Effector memory CD4-positive, alpha-beta T cell (primary cell): ENCODE measurements around the gene CMC4.

Source experiments
- DNase-seq, 3 donors: peaks; one replicate each; pipeline ENCODE4 v3.0.0-alpha.2; 2020
- H3K27ac ChIP-seq: 2 replicates; pipeline ENCODE4 v1.7.0; 2013; ENCODE audit warnings: mild to moderate bottlenecking, low read length, moderate library complexity; ENCODE audit not compliant: insufficient read depth, poor library complexity, severe bottlenecking
- H3K27me3 ChIP-seq: replicated peaks from 2 replicates; pipeline ENCODE4 v1.7.0; 2013; ENCODE audit warnings: mild to moderate bottlenecking, low read length; ENCODE audit not compliant: insufficient read depth, control insufficient read depth, poor library complexity, severe bottlenecking
- H3K36me3 ChIP-seq: 2 replicates; pipeline ENCODE4 v1.7.0; 2013; ENCODE audit warnings: mild to moderate bottlenecking, low read length, moderate library complexity; ENCODE audit not compliant: control insufficient read depth, insufficient read depth
- H3K4me1 ChIP-seq: 2 replicates; pipeline ENCODE4 v1.7.0; 2013; ENCODE audit warnings: low read length, mild to moderate bottlenecking; ENCODE audit not compliant: control insufficient read depth, insufficient read depth, poor library complexity, severe bottlenecking
- H3K4me3 ChIP-seq: 2 replicates; pipeline ENCODE4 v1.7.0; 2013; ENCODE audit warnings: low read length, low read depth, mild to moderate bottlenecking; ENCODE audit not compliant: insufficient read depth, poor library complexity, severe bottlenecking
- H3K9me3 ChIP-seq: 2 replicates; pipeline ENCODE4 v1.7.0; 2013; ENCODE audit warnings: mild to moderate bottlenecking, low read length, moderate library complexity; ENCODE audit not compliant: control insufficient read depth

CMC4 gene

DNA sequence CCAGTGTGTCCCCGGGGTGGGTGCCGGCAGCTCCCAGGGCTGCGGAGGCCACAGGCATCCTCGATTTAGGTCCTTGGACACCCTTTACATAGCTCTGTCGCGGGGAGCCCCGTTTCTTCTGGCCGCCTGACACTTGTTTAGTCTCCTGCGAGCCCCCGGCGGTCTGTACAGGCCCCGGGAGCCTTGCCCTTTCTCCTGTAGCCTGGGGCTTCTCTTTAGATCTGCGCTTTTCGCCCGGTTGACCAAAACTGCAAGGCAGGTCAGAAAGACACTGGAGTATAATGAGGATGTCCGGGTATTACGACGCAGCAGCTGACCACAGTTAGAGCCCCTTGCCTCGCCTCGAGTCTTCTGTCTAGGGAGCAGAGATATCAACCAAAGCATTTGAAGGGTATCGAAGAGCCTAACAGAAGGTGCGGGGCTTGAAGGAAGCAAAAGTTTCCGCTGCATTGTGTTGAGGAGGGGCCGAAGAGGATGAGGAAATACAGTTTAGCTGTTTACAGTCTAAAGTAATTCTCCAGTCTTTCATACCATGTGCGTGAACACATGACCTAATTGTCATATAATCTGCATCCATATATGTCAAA, 851 bp upstream of the CMC4 start:
- no peak for DNase-seq
- Histone ChIP-seq H3K27ac (peak overlapping the region; percentile 71), H3K4me3 (peak overlapping the region; percentile 47), H3K27me3 (no peaks in the 10 kb centered on the region), H3K4me1 (peaks cover 3% of the 10 kb centered on the region), H3K36me3 (peaks cover 8% of the 10 kb centered on the region), H3K9me3 (no peaks in the 10 kb centered on the region)

DNA sequence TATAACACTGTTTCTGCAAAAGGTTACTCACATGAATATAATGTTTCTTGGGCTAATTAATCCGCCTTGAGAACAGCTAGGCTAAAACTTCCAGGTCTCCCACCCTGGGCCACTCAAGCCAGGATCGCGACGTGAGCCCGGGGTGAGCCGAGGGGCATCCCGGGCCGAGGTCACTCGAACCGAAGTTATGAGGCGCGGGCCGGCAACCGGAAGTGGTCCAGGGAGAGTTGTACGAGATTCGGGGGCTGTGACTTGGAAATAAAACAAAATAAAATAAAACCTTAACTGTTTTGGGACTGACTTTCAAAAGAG, 317 bp downstream of the CMC4 start:
- H3K27me3 ChIP-seq = no peaks in the 10 kb centered on the region
- peaks cover 3% of the 10 kb centered on the region for H3K4me1 ChIP-seq
- H3K4me3 ChIP-seq = peak overlapping the region; percentile 64
- peak overlapping the region; percentile 76 for H3K27ac ChIP-seq
- H3K9me3 ChIP-seq = no peaks in the 10 kb centered on the region
- DNase-seq = no peak
- peaks cover 4% of the 10 kb centered on the region for H3K36me3 ChIP-seq

DNA sequence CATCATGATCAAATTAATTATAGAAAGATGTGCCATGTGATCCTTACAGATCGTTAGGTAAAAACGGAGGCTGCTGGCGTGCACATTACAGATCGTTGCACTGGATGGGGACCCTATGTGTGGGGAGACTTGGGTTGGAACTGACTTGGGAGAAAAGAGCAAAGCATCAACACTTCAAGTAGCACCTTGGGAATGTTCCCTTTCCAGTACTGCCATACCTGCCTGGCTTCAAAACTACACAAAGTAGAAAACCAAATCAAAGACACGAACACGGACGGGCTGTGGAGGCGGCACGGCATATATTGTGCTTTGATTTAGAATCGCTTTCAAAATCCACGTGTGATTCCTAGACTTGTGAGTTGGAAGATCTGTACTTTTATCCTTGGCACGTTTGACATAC, 898 bp downstream of the CMC4 start:
- Histone ChIP-seq H3K4me1 (peaks cover 3% of the 10 kb centered on the region), H3K27ac (peak overlapping the region; percentile 76), H3K9me3 (no peaks in the 10 kb centered on the region), H3K4me3 (peak overlapping the region; percentile 64), H3K36me3 (no peaks in the 10 kb centered on the region), H3K27me3 (no peaks in the 10 kb centered on the region)
- no peak for DNase-seq

DNA sequence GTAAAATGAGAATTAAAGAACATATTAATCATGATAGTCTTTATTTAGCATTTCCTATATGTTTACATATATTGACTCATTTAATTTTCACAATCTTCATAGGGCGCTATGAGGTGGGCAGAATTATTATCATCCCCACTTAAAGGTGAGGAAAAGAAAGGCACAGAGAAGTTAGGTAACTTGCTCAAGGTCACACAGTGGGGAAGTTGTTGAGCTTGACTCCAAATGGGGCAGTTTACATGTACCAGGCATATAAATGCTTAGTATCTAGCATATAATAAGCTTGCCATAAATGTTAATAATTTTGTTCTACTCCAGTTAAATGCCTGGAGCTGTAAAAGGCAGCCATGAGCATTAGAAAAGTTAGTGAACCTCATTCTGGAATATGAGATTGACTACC, 1.5 kb downstream of the CMC4 start:
- no peak overlapping the region for H3K4me3 ChIP-seq
- no peak for DNase-seq
- no peaks in the 10 kb centered on the region for H3K9me3 ChIP-seq
- H3K4me1 ChIP-seq = peaks cover 3% of the 10 kb centered on the region
- no peaks in the 10 kb centered on the region for H3K27me3 ChIP-seq
- H3K36me3 ChIP-seq = no peaks in the 10 kb centered on the region
- no peak overlapping the region for H3K27ac ChIP-seq

DNA sequence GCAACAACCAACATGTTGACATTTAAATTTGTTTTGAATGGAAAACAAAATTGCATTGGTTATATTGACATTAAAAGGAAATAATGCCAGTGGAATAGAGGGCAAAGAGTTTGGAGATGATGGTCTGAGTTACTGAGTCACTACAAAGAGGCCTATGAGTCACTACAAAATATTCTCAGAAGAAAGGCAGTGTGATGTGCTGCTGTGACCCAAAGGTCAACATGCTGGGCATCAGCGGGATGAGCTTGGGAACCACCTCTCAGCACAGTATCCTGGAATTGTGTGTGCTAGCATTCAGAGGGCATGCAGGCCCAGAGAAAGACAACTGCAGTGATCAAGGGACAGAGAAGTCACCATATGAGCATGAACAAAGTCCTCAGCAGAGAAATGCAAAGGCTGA, 2.8 kb downstream of the CMC4 start:
- DNase-seq = no peak
- no peak overlapping the region for H3K4me3 ChIP-seq
- H3K9me3 ChIP-seq = no peaks in the 10 kb centered on the region
- no peaks in the 10 kb centered on the region for H3K36me3 ChIP-seq
- peaks cover 1% of the 10 kb centered on the region for H3K4me1 ChIP-seq
- no peaks in the 10 kb centered on the region for H3K27me3 ChIP-seq
- H3K27ac ChIP-seq = no peak overlapping the region

DNA sequence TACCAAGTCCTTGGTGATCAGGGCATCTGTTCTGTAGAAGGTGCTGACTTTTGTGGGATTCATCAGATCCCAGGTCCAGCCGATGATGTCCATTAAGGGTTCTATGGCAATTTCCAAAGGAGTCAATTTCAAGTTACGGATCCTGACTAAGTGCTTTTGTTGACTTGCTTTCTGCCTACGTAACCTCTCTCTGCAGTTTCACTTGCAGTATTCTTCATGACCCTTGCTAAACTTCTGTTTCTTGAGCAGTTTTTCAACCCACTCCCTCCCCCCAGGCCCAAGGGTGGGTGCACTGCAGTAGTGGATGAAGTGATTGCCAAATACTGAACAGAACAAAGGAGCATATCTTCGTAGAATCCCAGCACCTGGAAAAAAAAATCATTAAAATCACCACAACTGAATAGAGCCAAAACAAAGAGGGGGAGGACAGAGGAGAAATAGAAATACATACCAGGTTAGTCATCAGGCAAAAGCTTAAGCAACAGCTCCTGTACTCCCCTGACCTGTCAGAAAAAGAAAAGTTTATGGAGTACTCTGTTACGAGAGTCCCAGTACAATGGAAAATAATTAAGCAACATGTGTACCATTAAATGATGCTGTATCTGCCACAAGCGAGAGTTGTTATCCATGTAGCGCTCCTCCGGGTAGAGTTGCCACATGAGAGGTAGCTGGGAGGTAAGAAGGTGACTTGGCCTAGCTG, 5.8 kb downstream of the CMC4 start:
- H3K36me3 ChIP-seq = no peaks in the 10 kb centered on the region
- no peaks in the 10 kb centered on the region for H3K9me3 ChIP-seq
- H3K27me3 ChIP-seq = no peaks in the 10 kb centered on the region
- no peak for DNase-seq
- no peak overlapping the region for H3K4me3 ChIP-seq
- H3K4me1 ChIP-seq = no peaks in the 10 kb centered on the region
- H3K27ac ChIP-seq = no peak overlapping the region

DNA sequence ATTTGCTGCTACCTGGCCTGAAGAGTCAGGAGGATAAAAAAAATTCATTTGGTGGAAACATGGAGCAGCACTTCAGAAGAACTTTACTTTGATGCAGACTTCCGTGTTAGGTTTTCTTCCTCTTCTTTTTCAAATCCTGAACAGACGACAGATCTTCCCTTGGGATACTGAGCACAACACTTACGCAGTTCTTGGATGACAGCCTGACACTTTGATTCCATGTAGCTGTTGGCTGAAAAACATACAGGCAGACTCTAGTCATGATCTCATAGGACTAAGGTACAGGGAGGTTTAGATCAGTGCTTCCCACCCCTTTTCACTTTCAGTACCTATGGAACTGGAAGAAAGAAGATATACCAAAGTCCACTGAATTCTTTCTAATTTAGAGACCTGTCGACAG, 9.2 kb downstream of the CMC4 start:
- H3K4me1 ChIP-seq = peaks cover 5% of the 10 kb centered on the region
- no peaks in the 10 kb centered on the region for H3K36me3 ChIP-seq
- DNase-seq = no peak
- no peaks in the 10 kb centered on the region for H3K9me3 ChIP-seq
- H3K4me3 ChIP-seq = no peak overlapping the region
- H3K27me3 ChIP-seq = no peaks in the 10 kb centered on the region
- H3K27ac ChIP-seq = no peak overlapping the region

DNA sequence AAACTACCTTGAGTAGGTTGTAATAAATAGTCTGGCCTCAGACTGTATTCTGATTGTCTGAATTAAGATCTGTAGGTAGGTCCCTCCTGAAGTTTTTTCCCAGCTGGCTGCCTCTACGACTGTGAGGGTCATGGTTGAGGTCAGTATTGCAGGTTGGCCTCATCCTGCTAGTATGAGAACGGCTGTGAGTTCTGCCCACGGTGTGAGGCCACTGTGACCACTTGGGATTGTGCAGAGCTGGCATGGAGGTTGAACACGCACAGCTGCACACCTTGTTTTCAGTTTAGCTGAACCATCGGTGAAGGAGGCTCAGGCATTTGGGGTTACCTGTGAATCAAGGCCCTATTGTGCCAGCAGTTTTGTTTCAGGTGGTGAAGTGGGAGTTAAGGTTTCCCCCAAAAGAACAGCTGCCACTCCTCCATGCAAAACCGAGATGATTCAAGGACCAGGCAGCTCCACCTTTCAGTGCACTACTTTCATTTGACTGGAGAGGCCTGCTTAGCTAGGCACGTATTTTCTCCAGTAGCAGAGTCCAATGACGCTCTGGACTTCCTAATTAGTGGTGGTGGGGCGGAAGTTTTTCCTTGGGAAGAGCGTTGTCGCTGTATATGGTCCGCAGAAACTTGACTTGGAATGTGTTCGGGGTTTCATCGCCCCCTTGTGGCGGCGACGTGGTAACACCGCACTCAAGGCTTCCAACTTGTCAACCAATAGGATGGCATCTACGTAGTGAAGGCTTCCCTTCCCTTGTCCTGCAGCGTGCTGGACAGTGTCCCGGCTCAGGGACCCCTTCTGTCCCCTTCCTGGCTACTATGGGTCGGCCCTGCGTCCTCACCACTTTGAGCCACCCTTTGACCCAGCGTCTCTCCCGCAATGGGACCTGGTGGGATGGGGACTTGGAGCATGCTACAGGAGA, 13.8 kb downstream of the CMC4 start:
- peaks cover 4% of the 10 kb centered on the region for H3K36me3 ChIP-seq
- H3K27me3 ChIP-seq = no peaks in the 10 kb centered on the region
- no peaks in the 10 kb centered on the region for H3K9me3 ChIP-seq
- H3K27ac ChIP-seq = peak overlapping the region; percentile 22
- peak overlapping the region; percentile 40 for H3K4me3 ChIP-seq
- peak; percentile 22 to 37 (median 27) for DNase-seq
- peaks cover 9% of the 10 kb centered on the region for H3K4me1 ChIP-seq

DNA sequence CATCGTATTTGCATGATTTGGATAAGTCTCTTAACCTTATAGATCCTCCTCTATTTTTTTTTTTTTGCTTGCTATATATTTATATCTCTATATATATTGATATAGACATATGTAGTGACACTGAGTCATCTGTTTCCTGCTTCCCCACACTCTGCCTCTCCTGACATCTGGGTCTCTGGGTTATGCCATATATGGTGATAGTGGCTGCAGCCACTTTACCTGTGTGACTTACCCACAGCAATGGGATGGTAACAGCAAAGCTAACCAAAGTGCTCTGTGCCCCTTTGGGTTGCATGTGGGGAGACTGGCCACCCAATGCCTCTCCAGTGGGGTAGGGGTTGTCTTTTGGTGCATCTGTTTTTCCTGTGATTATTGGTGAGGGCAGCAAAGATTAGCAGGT, 14.5 kb downstream of the CMC4 start:
- Histone ChIP-seq H3K27ac (peak overlapping the region; percentile 18), H3K4me3 (no peak overlapping the region), H3K36me3 (peaks cover 4% of the 10 kb centered on the region), H3K4me1 (peaks cover 9% of the 10 kb centered on the region), H3K9me3 (no peaks in the 10 kb centered on the region), H3K27me3 (no peaks in the 10 kb centered on the region)
- no peak for DNase-seq

DNA sequence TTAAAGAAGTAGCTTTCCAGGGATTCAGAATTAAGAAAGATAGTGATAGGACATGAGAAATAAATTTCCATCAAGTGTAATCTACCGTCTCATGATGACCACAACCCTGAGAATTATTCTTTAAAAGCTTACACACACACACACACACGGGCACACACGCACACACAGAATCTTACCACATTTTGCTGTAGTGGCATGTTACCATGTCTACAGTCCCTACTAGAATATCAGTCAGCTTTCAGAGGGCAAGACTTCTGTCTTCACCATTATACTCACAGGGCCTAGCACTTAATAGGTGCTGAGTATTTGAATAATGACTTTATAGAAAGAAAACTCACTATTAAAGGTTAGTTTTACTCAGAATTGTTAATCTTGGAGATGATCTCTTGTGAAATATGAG, 15.4 kb downstream of the CMC4 start:
- Histone ChIP-seq H3K36me3 (peaks cover 4% of the 10 kb centered on the region), H3K9me3 (no peaks in the 10 kb centered on the region), H3K27me3 (no peaks in the 10 kb centered on the region), H3K4me1 (peaks cover 9% of the 10 kb centered on the region), H3K4me3 (no peak overlapping the region), H3K27ac (no peak overlapping the region)
- DNase-seq = no peak
